ENCODE data around the gene TRAF3.

The TRAF3 gene

DNA sequence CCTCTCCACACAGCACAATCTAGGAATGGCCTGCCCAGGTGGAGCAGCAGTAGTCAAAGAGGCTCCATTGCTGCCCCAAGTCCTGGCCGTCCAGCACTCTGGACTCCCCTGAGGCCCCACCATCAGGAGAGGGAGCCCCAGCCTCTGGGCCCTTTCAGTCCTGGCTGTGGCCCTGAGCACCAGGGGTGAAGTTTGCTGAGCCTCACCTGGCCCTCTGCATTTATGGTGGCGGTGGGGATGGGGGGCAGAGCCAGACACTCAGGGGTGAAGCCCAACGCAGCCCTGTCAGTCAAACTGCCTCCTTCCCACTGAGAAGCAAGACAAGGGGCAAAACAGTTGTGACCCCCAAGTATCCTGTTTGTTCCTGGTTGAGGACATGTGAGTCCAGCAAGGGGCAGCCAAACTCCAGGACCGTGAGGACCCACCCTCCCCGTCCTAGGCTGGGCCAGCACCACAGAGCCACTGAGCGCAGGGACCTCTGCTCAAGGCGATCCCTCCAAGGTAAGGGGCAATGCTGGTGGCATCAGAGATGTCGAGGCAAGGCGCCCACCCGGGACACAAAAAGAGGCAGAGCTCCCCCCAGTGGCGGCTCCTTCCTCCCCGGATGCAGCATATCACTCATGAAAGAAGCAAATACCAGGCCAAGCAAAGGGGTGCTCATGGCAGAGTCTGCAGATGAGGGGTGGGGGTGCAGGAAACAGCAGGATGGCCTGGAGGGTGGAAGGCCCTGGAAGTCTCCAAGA, 140.4 kb downstream of the TRAF3 start:
- no peak for TF ChIP-seq ZNF8 (CRISPR knock-in tag; IDR thresholded peaks at IDR 0.05)
- TF ChIP-seq ISL1 (CRISPR knock-in tag; IDR thresholded peaks at IDR 0.05) = no peak
- TF ChIP-seq OSR1 (CRISPR knock-in tag; IDR thresholded peaks at IDR 0.05) = no peak
- TF ChIP-seq BACH2 (CRISPR knock-in tag; IDR thresholded peaks at IDR 0.05; ENCODE audit: borderline replicate concordance) = no peak
- no peak for TF ChIP-seq ARNTL (CRISPR knock-in tag; IDR thresholded peaks at IDR 0.05; ENCODE audit: borderline replicate concordance, low read depth)
- no peak for TF ChIP-seq ESRRG (CRISPR knock-in tag; IDR thresholded peaks at IDR 0.05)
- no peak for TF ChIP-seq TOX (CRISPR knock-in tag; IDR thresholded peaks at IDR 0.05; ENCODE audit: borderline replicate concordance)
- TF ChIP-seq SNAI2 (CRISPR knock-in tag; IDR thresholded peaks at IDR 0.05) = no peak
- no peak for TF ChIP-seq ZC3H10 (CRISPR knock-in tag; IDR thresholded peaks at IDR 0.05)
- ATAC-seq = peak; percentile 59

DNA sequence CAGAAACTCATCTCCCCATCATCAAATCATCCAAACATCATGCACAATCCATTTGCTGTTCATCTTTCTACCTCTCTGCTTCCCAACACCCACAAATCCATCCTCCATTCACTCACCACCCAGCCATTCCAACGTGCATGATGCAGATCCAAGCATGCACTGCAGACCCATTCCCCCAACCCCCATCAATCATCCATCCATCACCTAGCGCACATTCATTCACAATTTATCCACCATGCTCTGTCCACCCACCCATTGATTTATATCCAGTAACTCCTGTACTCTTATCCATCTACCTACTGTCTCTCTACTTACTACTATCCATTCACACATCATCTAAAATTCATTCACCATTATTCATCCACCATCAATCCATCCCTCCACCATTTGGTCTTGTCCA, 141.2 kb downstream of the TRAF3 start:
- no peak for ATAC-seq
- TF ChIP-seq, protein P1, sequence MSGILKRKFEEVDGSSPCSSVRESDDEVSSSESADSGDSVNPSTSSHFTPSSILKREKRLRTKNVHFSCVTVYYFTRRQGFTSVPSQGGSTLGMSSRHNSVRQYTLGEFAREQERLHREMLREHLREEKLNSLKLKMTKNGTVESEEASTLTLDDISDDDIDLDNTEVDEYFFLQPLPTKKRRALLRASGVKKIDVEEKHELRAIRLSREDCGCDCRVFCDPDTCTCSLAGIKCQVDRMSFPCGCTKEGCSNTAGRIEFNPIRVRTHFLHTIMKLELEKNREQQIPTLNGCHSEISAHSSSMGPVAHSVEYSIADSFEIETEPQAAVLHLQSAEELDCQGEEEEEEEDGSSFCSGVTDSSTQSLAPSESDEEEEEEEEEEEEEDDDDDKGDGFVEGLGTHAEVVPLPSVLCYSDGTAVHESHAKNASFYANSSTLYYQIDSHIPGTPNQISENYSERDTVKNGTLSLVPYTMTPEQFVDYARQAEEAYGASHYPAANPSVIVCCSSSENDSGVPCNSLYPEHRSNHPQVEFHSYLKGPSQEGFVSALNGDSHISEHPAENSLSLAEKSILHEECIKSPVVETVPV (CRISPR knock-in tag; IDR thresholded peaks at IDR 0.05) = no peak
- no peak for TF ChIP-seq ESRRG (CRISPR knock-in tag; IDR thresholded peaks at IDR 0.05)
- no peak for TF ChIP-seq RARB (CRISPR knock-in tag; IDR thresholded peaks at IDR 0.05)
- TF ChIP-seq ZNF565 (CRISPR knock-in tag; conservative IDR thresholded peaks at IDR 0.05; ENCODE audit: low read depth) = no peak
- TF ChIP-seq, protein P2, sequence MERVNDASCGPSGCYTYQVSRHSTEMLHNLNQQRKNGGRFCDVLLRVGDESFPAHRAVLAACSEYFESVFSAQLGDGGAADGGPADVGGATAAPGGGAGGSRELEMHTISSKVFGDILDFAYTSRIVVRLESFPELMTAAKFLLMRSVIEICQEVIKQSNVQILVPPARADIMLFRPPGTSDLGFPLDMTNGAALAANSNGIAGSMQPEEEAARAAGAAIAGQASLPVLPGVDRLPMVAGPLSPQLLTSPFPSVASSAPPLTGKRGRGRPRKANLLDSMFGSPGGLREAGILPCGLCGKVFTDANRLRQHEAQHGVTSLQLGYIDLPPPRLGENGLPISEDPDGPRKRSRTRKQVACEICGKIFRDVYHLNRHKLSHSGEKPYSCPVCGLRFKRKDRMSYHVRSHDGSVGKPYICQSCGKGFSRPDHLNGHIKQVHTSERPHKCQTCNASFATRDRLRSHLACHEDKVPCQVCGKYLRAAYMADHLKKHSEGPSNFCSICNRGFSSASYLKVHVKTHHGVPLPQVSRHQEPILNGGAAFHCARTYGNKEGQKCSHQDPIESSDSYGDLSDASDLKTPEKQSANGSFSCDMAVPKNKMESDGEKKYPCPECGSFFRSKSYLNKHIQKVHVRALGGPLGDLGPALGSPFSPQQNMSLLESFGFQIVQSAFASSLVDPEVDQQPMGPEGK (CRISPR knock-in tag; IDR thresholded peaks at IDR 0.05; ENCODE audit: borderline replicate concordance) = no peak
- TF ChIP-seq, protein P3, sequence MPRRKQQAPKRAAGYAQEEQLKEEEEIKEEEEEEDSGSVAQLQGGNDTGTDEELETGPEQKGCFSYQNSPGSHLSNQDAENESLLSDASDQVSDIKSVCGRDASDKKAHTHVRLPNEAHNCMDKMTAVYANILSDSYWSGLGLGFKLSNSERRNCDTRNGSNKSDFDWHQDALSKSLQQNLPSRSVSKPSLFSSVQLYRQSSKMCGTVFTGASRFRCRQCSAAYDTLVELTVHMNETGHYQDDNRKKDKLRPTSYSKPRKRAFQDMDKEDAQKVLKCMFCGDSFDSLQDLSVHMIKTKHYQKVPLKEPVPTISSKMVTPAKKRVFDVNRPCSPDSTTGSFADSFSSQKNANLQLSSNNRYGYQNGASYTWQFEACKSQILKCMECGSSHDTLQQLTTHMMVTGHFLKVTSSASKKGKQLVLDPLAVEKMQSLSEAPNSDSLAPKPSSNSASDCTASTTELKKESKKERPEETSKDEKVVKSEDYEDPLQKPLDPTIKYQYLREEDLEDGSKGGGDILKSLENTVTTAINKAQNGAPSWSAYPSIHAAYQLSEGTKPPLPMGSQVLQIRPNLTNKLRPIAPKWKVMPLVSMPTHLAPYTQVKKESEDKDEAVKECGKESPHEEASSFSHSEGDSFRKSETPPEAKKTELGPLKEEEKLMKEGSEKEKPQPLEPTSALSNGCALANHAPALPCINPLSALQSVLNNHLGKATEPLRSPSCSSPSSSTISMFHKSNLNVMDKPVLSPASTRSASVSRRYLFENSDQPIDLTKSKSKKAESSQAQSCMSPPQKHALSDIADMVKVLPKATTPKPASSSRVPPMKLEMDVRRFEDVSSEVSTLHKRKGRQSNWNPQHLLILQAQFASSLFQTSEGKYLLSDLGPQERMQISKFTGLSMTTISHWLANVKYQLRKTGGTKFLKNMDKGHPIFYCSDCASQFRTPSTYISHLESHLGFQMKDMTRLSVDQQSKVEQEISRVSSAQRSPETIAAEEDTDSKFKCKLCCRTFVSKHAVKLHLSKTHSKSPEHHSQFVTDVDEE (CRISPR knock-in tag; IDR thresholded peaks at IDR 0.05) = no peak
- no peak for TF ChIP-seq BACH2 (CRISPR knock-in tag; IDR thresholded peaks at IDR 0.05; ENCODE audit: borderline replicate concordance)
- TF ChIP-seq ZC3H10 (CRISPR knock-in tag; IDR thresholded peaks at IDR 0.05) = no peak
- no peak for TF ChIP-seq ZFP3 (CRISPR knock-in tag; IDR thresholded peaks at IDR 0.05)
- no peak for TF ChIP-seq TOX (CRISPR knock-in tag; IDR thresholded peaks at IDR 0.05; ENCODE audit: borderline replicate concordance)
- no peak for TF ChIP-seq OSR1 (CRISPR knock-in tag; IDR thresholded peaks at IDR 0.05)
- no peak for TF ChIP-seq ZNF70 (CRISPR knock-in tag; IDR thresholded peaks at IDR 0.05)
- TF ChIP-seq, protein P4, sequence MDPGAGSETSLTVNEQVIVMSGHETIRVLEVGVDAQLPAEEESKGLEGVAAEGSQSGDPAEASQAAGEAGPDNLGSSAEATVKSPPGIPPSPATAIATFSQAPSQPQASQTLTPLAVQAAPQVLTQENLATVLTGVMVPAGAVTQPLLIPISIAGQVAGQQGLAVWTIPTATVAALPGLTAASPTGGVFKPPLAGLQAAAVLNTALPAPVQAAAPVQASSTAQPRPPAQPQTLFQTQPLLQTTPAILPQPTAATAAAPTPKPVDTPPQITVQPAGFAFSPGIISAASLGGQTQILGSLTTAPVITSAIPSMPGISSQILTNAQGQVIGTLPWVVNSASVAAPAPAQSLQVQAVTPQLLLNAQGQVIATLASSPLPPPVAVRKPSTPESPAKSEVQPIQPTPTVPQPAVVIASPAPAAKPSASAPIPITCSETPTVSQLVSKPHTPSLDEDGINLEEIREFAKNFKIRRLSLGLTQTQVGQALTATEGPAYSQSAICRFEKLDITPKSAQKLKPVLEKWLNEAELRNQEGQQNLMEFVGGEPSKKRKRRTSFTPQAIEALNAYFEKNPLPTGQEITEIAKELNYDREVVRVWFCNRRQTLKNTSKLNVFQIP (CRISPR knock-in tag; IDR thresholded peaks at IDR 0.05; ENCODE audit: borderline replicate concordance, low read depth) = no peak
- TF ChIP-seq PPARA (CRISPR knock-in tag; IDR thresholded peaks at IDR 0.05; ENCODE audit: borderline replicate concordance) = no peak

DNA sequence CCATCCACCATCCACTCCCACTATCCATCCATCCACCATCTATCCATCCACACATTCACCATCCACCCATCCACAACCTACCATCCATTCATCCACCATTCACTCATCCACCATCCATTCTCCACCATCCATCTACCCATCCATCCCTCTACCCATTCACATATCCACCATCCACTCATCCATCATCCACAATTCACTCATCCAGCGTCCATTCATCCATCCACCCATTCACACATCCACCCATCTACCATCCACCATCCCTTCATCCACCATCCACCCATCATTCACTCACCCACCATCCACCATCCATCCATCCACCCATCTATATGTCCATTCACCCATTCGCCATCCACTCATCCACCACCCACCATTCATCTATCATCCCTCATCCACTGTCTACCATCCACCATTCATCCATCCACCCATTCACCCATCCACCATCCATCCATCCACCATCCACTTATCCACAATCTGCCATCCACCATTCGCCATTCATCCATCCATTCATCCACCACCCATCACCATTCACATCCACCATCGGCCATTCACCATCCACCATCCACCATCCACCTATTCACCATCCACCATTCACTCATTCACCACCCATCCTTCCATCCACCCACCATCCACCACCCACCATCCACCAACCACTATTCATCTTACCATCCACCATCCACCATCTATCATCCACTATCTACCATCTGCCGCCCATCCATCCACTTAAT, 143.2 kb downstream of the TRAF3 start:
- no peak for ATAC-seq
- no peak for TF ChIP-seq ZNF8 (CRISPR knock-in tag; IDR thresholded peaks at IDR 0.05)
- TF ChIP-seq ESRRG (CRISPR knock-in tag; IDR thresholded peaks at IDR 0.05) = no peak
- TF ChIP-seq OSR1 (CRISPR knock-in tag; IDR thresholded peaks at IDR 0.05) = no peak
- no peak for TF ChIP-seq ZNF565 (CRISPR knock-in tag; conservative IDR thresholded peaks at IDR 0.05; ENCODE audit: low read depth)
- TF ChIP-seq ZNF70 (CRISPR knock-in tag; IDR thresholded peaks at IDR 0.05) = no peak
- TF ChIP-seq, protein P4 (CRISPR knock-in tag; IDR thresholded peaks at IDR 0.05; ENCODE audit: borderline replicate concordance, low read depth) = no peak
- TF ChIP-seq, protein P5, sequence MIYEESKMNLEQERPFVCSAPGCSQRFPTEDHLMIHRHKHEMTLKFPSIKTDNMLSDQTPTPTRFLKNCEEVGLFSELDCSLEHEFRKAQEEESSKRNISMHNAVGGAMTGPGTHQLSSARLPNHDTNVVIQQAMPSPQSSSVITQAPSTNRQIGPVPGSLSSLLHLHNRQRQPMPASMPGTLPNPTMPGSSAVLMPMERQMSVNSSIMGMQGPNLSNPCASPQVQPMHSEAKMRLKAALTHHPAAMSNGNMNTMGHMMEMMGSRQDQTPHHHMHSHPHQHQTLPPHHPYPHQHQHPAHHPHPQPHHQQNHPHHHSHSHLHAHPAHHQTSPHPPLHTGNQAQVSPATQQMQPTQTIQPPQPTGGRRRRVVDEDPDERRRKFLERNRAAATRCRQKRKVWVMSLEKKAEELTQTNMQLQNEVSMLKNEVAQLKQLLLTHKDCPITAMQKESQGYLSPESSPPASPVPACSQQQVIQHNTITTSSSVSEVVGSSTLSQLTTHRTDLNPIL (CRISPR knock-in tag; IDR thresholded peaks at IDR 0.05; ENCODE audit: low read depth) = no peak
- TF ChIP-seq BACH2 (CRISPR knock-in tag; IDR thresholded peaks at IDR 0.05; ENCODE audit: borderline replicate concordance) = no peak
- TF ChIP-seq PPARA (CRISPR knock-in tag; IDR thresholded peaks at IDR 0.05; ENCODE audit: borderline replicate concordance) = no peak
- TF ChIP-seq ISL1 (CRISPR knock-in tag; IDR thresholded peaks at IDR 0.05) = no peak
- TF ChIP-seq TOX (CRISPR knock-in tag; IDR thresholded peaks at IDR 0.05; ENCODE audit: borderline replicate concordance) = no peak
- TF ChIP-seq, protein P3 (CRISPR knock-in tag; IDR thresholded peaks at IDR 0.05) = no peak
- no peak for TF ChIP-seq ZFP3 (CRISPR knock-in tag; IDR thresholded peaks at IDR 0.05)
- TF ChIP-seq GLIS3 (CRISPR knock-in tag; IDR thresholded peaks at IDR 0.05) = no peak

Measured in SK-N-SH treated with all-trans-retinoic acid at 6 μM for 48 hours (cell line).